ENCODE measurements around the gene INA.

The INA gene

DNA sequence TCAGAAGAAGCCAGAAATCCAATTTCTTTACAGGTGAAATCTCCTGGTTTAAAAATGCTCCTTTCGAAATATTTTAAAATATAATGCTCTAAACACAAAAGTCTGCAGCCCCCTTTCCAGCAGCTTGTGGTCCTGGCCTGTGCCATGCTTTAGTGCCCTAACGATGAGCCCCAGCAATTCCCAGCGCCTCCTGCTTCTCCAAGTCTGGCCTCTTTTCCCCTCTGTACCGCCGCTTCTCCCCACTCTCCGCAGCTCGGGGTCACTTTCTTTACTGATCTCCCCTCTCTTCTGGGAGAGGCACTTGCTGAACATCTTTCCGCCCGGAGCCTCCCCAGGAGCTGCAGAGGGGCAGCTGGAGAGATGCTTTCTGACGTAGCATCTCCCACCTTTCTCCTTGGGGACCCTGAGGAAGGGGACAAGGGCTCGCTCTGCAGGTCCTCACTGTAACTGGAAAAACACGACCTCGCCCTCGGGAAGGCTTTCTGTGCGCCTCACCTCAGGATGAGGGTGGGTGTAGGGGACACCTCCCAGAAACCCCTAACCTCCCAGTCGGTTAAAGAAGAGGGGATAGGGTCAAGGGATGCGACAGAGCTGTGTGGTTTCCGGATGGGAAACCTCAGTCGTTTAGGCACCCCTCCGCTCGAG lies 565 bp upstream of the INA start:
- no peak for DNase-seq

- DNase-seq, result no peak
These were observed 987 bp downstream of the INA start for GRCh38 chr10:103277713-103278536.

DNA sequence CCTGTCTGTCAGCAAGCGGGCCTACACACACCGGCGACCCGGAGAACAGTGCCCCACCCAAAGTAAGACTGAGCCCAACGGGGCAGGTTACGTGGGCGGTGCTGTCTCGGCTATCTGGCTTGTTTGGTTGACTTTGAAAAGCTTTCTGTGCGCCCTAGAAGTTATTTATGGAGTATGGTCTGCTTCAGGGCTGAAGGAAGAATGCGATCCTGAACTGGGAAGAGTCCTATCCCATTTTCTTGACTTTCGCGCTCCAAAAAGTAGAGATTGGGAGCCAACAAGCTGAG lies 1.5 kb downstream of the INA start:
- DNase-seq, result no peak

DNA sequence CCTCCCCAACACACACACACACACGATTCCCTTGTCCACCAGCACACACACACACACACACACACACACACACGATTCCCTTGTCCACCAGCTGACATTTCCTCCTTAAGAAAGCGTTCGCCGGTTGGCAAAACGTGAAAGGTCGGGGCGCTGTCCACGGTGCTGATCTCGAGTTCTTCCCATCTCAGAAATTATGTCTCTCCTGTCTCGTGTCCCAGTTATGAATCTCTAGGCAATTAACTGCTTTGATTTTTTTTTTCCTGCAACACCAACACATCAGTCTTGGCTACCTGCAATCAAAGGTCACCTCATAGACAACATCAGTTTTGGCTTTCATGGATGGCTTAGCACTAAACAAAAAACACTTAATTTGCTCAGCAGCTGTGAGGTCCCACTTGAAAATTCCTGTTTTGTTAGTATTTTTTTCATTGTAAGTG lies 1.9 kb downstream of the INA start:
- DNase-seq, result peak; percentile 84

GRCh38 chr10:103280031-103280430 lies 3.1 kb downstream of the INA start:
- no peak for DNase-seq

DNA sequence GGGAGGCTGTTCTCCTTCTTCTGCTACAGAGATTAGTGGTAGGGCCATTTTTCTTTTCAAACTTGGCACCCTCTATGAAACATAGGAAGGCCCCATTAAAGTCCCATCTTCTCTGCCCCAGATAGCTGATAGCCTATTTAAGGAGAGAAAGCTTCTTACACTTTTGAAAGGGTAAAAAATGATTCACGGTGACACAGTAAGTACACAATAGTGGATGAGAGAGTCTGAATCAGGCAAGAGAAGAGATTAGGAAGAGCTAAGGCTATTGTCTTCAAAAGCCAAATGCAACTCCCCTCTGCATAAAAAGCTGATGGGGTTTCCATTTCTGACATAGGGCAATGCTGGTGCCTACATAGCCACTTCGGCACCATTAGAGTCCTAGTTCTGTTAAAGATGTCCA lies 3.6 kb downstream of the INA start:
- DNase-seq, result no peak

- no peak for DNase-seq
These were observed 4.8 kb downstream of the INA start for GRCh38 chr10:103281753-103282152.

- peak; percentile 14 for DNase-seq
These were observed 6.0 kb downstream of the INA start for GRCh38 chr10:103282961-103283360.

- no peak for DNase-seq
These were observed 7.2 kb downstream of the INA start for GRCh38 chr10:103284170-103284569.

- DNase-seq, result no peak
These were observed 11.1 kb downstream of the INA start for GRCh38 chr10:103287992-103288391.

DNA sequence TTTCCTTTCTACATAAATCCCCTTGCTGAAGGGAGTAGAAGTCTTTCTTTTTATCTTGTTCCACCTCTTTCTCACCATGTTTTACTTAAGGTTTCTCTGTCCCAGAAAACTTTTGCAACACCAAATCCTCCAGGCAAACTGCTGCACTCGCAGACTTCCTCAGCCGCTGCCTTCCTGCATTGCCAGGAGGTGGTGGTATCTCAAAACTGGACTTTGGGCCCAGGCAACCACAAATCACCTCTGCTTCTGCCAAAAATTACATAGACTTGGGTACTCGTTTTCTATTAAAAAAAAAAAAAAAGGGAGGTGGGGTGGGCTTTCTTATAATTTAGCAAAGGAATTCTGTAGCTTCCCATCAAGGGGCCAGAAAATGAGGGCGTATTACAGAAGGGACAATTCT lies 14.7 kb downstream of the INA start:
- DNase-seq, result no peak

DNA sequence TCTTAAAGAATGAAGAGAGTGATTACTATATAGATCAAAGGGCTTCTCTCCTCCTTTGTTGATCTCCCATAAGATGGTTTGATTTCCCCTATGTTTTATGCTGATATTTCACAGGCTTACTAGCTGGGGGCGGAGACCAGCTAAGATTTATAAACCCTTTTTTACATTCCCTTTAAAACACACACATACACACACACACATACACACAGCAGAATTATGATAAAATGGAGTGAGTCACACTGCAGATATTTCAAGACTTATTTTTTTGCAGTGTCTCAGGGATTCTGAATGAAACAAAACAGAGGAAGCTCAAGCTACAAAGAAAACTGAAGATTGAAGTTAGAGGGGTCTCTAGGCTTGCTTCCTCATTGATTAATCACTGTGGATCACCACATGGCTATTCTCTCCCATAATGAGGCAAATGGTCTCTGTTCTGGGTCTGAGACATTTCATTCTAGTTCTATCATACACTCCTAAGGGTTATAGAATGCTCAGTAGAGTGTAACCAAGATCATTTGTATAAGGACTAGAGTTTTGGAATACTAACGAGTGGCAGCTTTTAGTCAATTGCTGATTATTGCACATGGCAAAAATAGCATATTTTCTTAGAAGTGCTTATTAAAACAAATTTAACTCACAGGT lies 18.6 kb downstream of the INA start:
- no peak for DNase-seq

DNA sequence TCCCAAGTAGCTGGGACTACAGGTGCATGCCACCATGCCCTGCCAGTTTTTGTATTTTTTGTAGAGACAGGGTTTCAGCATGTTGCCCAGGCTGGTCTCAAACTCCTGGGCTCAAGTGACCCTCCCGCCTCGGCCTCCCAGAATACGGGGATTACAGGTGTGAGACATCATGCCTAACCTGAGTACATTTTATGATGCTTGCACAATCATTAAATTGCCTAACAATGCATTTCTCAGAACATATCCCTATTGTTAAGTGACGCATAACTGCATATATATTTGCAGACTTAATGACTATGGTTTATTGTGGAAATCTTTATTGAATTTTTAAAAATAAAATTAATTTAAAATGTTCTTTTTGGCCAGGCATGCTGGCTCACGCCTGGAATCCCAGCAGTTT lies 30.7 kb downstream of the INA start:
- DNase-seq, result no peak

DNA sequence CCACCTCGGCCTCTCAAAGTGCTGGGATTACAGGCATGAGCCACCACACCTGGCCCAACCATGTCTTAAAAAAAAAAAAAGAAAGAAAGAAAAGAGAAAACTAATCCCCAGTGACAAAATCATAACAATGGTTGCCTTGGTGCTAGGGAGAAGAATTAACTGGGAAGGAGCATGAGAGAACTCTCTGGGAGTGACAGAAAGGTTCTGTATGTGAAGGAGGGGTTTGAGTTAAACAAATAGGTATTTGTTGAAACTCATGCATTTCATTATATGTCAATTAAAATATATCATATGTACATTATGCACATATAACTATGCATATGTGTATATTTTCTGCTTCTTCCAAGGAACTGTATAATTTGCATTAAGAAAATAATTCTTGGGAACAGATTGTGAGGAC lies 33.3 kb downstream of the INA start:
- no peak for DNase-seq

GRCh38 chr10:103316087-103316486 lies 39.1 kb downstream of the INA start:
- DNase-seq, result no peak

DNA sequence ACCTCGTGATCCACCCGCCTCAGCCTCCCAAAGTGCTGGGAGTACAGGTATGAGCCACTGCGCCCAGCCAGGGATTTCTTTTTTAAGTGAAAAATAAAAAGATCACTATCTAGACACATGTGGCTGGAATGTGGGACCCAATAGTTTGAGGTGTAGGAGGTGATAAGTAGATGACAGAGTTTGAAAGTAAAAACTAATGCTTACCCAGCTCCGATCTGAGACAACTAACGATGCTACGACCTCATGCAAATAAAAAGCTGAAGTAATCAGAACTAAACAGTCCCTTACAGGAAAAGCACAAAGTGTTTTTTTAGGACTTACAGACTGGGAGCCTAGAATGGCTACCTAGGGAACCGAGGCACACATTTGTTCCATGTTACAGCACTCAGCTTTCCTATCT lies 51.0 kb downstream of the INA start:
- DNase-seq, result no peak

- DNase-seq, result peak; percentile 64
These were observed 57.1 kb downstream of the INA start for GRCh38 chr10:103333934-103334520.

- no peak for DNase-seq
These were observed 57.6 kb downstream of the INA start for GRCh38 chr10:103334567-103334966.

DNA sequence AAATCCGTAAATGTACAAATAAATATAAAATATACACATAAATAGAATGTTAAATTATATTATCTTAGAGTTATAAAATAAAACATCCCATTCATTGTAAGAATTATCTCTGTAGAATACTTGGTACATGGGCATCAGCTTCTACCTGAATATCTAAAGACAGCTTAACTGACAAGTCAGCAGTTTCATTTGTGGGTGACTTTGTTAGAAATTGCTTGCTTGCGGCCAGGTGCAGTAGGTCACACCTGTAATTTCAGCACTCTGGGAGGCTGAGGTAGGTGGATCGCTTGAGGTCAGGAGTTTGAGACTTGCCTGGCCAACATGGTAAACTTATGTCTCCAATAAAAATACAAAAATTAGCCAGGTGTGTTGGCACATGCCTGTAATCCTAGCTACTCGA lies 59.4 kb downstream of the INA start:
- DNase-seq, result no peak
